Sigmoid colon (tissue), 7 donors: ENCODE measurements around the gene CDH13. TPM values are rescaled to one million over a fixed set of nuclear protein-coding genes. Genes with fewer than 3 reads are reported as not detected.

Source experiments
- DNase-seq: peaks from one replicate; pipeline ENCODE4 v3.0.0-alpha.2; 2019
- H3K27ac ChIP-seq, 4 donors: fragments of 200-600 bp; sonication (generic); one replicate each; pipeline ENCODE4 v1.5.1; 2016 to 2019; ENCODE audit warnings: mild to moderate bottlenecking in 1 of 4
- H3K27me3 ChIP-seq, 3 donors: fragments of 200-600 bp; sonication (generic); one replicate each; pipeline ENCODE4 v1.5.1; 2019; ENCODE audit warnings: mild to moderate bottlenecking in 1 of 3
- H3K36me3 ChIP-seq, 4 donors: fragments of 200-600 bp; sonication (generic); one replicate each; pipeline ENCODE4 v1.5.1; 2016 to 2019
- H3K4me1 ChIP-seq, 4 donors: fragments of 200-600 bp; sonication (generic); one replicate each; pipeline ENCODE4 v1.5.1; 2017 to 2019
- H3K4me3 ChIP-seq, 4 donors: fragments of 200-600 bp; sonication (generic); one replicate each; pipeline ENCODE4 v1.5.1; 2017 to 2019; ENCODE audit warnings: mild to moderate bottlenecking in 2 of 4, moderate library complexity in 1 of 4
- H3K9me3 ChIP-seq, 4 donors: fragments of 200-600 bp in 3 of 4; sonication (generic) in 3 of 4; one replicate each; pipeline versions ENCODE4 v1.5.1 to v1.6.1; 2013 to 2019
- EP300 ChIP-seq, 4 donors: sonication (generic); formaldehyde crosslinking; IDR thresholded peaks; one replicate each; pipeline ENCODE4 v1.6.1; 2017; ENCODE audit warnings: antibody characterized with exemption in 4 of 4
- POLR2A ChIP-seq, 2 donors: fragments of 450-650 bp; IDR thresholded peaks; one replicate each; pipeline ENCODE4 v1.6.1; 2016; ENCODE audit warnings: antibody characterized with exemption in 2 of 2, mild to moderate bottlenecking in 2 of 2, moderate library complexity in 2 of 2
- POLR2AphosphoS5 ChIP-seq, 4 donors: sonication (generic); formaldehyde crosslinking; IDR thresholded peaks; one replicate each; pipeline ENCODE4 v1.6.1; 2017; ENCODE audit warnings: antibody characterized with exemption in 4 of 4
- WGBS, 2 donors: extraction: QIAGEN DNeasy Blood & Tissue Kit; methylation state at CpG; one replicate each; pipeline ENCODE4 v1.1.7; 2013; 5-methylcytosine and 5-hydroxymethylcytosine counted together
- intact Hi-C: fragments of 100-400 bp; cut with DNase I; formaldehyde crosslinking; loops from one replicate; pipeline ENCODE4 v1.15.1; 2023
- polyA plus RNA-seq, 3 donors: library from polyadenylated mRNA; stranded (reverse); fragments of 200-250 nt; gene quantifications; one replicate each; pipeline ENCODE4 v1.2.3, GENCODE V29; 2013
- total RNA-seq, 4 donors: library from RNA; depleted of rRNA; stranded (reverse); fragments of >200 nt; gene quantifications; one replicate each; pipeline ENCODE4 v1.1.0, GENCODE V29; 2016
- TF ChIP-seq, protein P1 (sequence below), 4 experiments: fragments of 450-650 bp in 3 of 4; fragments of 200-600 bp in 1 of 4; IDR thresholded peaks; one replicate each; pipeline ENCODE4 v1.5.1; 2016 to 2019; ENCODE audit warnings: antibody characterized with exemption in 4 of 4, mild to moderate bottlenecking in 3 of 4, moderate library complexity in 2 of 4
- donor health status: healthy with polysubstance abuse.
- donor health status: Bipolar disorder and iron deficiency.
- donor health status: healthy.

CDH13 gene
- total and polyA plus RNA-seq, 7 donors: 0.60 to 17.6 (median 11.8) TPM

DNA sequence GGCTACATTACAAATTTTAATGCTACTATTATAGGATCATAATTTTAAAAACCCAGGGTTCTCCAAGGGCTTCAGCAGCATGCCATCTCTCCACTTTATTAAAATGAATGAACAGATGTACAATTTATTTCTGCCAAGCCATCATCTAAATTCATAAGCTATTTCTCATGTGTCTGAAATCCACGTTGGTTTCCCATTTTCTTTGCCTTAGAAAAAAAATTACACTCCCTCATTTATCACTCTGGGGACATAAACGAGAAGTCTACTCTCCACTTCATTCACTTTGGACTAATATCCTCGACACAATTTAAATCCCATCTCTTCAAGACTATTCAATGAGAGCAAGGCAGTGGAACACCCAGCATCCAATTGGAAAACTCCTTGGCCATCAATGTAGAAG is 1002.7 kb downstream of the CDH13 start:
- TF ChIP-seq POLR2AphosphoS5 (IDR thresholded peaks at IDR 0.05): no peak
- no peak for TF ChIP-seq EP300 (IDR thresholded peaks at IDR 0.05)
- TF ChIP-seq, protein P1, sequence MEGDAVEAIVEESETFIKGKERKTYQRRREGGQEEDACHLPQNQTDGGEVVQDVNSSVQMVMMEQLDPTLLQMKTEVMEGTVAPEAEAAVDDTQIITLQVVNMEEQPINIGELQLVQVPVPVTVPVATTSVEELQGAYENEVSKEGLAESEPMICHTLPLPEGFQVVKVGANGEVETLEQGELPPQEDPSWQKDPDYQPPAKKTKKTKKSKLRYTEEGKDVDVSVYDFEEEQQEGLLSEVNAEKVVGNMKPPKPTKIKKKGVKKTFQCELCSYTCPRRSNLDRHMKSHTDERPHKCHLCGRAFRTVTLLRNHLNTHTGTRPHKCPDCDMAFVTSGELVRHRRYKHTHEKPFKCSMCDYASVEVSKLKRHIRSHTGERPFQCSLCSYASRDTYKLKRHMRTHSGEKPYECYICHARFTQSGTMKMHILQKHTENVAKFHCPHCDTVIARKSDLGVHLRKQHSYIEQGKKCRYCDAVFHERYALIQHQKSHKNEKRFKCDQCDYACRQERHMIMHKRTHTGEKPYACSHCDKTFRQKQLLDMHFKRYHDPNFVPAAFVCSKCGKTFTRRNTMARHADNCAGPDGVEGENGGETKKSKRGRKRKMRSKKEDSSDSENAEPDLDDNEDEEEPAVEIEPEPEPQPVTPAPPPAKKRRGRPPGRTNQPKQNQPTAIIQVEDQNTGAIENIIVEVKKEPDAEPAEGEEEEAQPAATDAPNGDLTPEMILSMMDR (IDR thresholded peaks at IDR 0.05): no peak
- no peak for TF ChIP-seq POLR2A (IDR thresholded peaks at IDR 0.05)
- Histone ChIP-seq H3K4me1 (no peaks in the 10 kb centered on the region), H3K36me3 (no peaks in the 10 kb centered on the region), H3K9me3 (no peaks in the 10 kb centered on the region), H3K27me3 (no peaks in the 10 kb centered on the region), H3K4me3 (no peak overlapping the region), H3K27ac (no peak overlapping the region)
- DNase-seq: no peak
- WGBS, 2 donors: 66 to 71% methylated on average over 3 of the region's 3 CpGs
- intact Hi-C loops: no loop called here

DNA sequence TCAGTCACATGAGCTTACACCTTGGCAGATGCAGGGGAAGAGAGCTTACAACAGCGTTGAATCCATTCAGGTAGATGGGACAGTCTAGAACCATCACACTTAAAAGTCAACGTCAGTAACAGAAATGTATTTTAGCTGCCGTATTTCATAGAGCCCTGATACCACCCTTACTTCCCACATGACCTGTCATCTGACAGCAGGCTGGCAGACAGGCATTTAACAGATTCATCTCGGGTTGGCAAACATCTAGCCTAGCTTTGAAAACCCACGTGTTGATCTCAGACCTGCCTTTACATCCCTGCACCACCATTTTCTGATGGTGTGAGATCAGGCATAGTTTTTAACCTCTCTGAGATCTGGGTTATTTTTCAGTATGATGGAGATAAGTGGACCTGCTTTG is 1003.1 kb downstream of the CDH13 start:
- Histone ChIP-seq H3K9me3 (no peaks in the 10 kb centered on the region), H3K27ac (no peak overlapping the region), H3K27me3 (no peaks in the 10 kb centered on the region), H3K4me3 (no peak overlapping the region), H3K36me3 (no peaks in the 10 kb centered on the region), H3K4me1 (no peaks in the 10 kb centered on the region)
- 66 to 74% methylated on average over 5 of the region's 5 CpGs for WGBS, 2 donors
- DNase-seq: no peak
- TF ChIP-seq EP300 (IDR thresholded peaks at IDR 0.05) (no peak), POLR2A (IDR thresholded peaks at IDR 0.05) (no peak), POLR2AphosphoS5 (IDR thresholded peaks at IDR 0.05) (no peak)
- TF ChIP-seq, protein P1 (IDR thresholded peaks at IDR 0.05): no peak
- intact Hi-C loops: no loop called here

DNA sequence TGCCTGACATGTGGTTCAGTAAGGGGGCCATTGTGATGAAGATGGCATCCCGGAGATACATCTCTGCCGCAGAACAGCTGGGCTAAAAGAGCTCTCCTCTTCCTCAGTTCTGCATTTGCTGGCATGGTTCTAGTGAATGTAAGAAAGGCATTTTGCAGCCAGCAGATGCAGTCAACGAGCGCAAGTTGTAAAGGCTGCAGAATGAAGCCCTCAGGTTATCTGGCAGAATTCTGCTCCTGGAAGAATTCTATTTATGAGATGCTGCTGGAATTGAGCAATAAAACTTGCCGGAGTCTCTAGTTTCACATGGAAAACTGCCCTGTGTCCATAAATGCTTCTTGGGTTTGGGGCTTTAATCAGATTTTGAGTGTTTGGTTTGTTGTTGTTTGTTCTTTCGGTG is 1004.2 kb downstream of the CDH13 start:
- intact Hi-C loops: no loop called here
- Histone ChIP-seq H3K9me3 (no peaks in the 10 kb centered on the region), H3K27me3 (no peaks in the 10 kb centered on the region), H3K4me1 (no peaks in the 10 kb centered on the region), H3K36me3 (no peaks in the 10 kb centered on the region), H3K4me3 (no peak overlapping the region), H3K27ac (no peak overlapping the region)
- DNase-seq: no peak
- TF ChIP-seq POLR2AphosphoS5 (IDR thresholded peaks at IDR 0.05): no peak
- TF ChIP-seq POLR2A (IDR thresholded peaks at IDR 0.05): no peak
- no peak for TF ChIP-seq EP300 (IDR thresholded peaks at IDR 0.05)
- TF ChIP-seq, protein P1 (IDR thresholded peaks at IDR 0.05): no peak
- 66 to 70% methylated on average over 6 of the region's 6 CpGs for WGBS, 2 donors

DNA sequence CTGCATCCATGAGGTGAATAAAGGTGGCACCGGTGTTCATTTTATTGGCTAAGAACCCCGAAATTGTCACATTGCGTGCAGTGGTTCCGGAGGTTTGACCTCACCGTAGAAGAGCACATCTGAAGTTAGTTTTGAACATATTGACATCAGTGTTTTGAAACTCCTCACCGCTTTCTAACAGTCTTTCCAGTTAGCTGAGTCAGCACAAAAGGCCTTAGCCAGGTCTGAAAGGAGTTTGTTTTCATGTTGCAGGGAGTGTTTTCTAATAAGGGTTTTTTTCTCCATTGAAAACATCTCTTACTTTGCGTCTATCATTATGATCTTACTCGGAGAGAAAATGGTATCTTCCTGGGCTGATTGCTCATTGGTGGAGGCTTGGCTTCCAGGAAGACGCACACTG is 1006.5 kb downstream of the CDH13 start:
- H3K36me3 ChIP-seq: no peaks in the 10 kb centered on the region
- DNase-seq: no peak
- H3K27ac ChIP-seq: no peak overlapping the region
- TF ChIP-seq POLR2A (IDR thresholded peaks at IDR 0.05): no peak
- TF ChIP-seq POLR2AphosphoS5 (IDR thresholded peaks at IDR 0.05): no peak
- no peak for TF ChIP-seq EP300 (IDR thresholded peaks at IDR 0.05)
- TF ChIP-seq, protein P1 (IDR thresholded peaks at IDR 0.05): no peak
- intact Hi-C loops: no loop called here
- H3K27me3 ChIP-seq: no peaks in the 10 kb centered on the region
- no peaks in the 10 kb centered on the region for H3K4me1 ChIP-seq
- no peak overlapping the region for H3K4me3 ChIP-seq
- WGBS, 2 donors: 94 to 96% methylated on average over 9 of the region's 9 CpGs
- H3K9me3 ChIP-seq: no peaks in the 10 kb centered on the region

DNA sequence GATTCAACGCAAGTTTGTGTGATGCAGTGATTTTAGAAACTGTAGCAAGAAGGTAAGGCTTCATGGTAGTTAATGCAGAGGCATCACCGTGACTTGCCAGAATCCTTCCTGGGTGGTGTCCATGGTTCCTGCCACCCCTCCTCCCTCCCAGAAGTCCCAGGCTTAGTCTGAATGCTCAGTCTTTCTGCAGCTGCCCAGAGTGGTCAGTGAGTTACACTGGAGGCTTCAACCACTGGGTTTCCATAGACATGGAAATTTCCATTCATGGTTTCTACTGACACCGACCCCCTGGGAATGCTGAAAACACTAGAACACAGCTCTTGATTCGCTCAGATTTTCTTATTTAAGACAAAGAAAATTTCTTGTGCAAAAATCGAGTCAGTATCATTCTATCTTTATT is 1021.6 kb downstream of the CDH13 start:
- DNase-seq: no peak
- WGBS, 2 donors: 58 to 60% methylated on average over 5 of the region's 5 CpGs
- Histone ChIP-seq H3K36me3 (no peaks in the 10 kb centered on the region), H3K27ac (no peak overlapping the region), H3K27me3 (no peaks in the 10 kb centered on the region), H3K9me3 (no peaks in the 10 kb centered on the region), H3K4me3 (no peak overlapping the region), H3K4me1 (no peaks in the 10 kb centered on the region)
- intact Hi-C loops: no loop called here
- no peak for TF ChIP-seq POLR2A (IDR thresholded peaks at IDR 0.05)
- TF ChIP-seq, protein P1 (IDR thresholded peaks at IDR 0.05): no peak
- TF ChIP-seq EP300 (IDR thresholded peaks at IDR 0.05): no peak
- no peak for TF ChIP-seq POLR2AphosphoS5 (IDR thresholded peaks at IDR 0.05)
